ENCODE data around the gene MS4A2.

The MS4A2 gene

DNA sequence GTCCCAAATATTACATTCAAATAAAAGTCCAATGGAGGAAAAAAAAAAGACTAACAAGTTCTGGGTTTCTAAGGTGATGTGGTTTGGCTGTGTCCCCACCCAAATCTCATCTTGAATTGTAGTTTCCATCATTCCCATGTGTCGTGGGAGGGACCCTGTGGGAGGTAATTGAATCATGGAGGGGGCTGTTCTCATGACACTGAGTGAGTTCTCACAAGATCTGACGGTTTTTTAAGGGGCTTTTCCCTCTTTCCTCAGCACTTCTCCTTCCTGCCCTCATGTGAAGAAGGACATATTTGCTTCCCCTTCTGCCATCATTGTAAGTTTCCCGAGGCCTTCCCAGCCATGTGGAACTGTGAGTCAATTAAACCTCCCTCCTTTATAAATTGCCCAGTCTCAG is 7.9 kb upstream of the MS4A2 start:
- no peaks in the 10 kb centered on the region for H3K9me2 ChIP-seq (replicated peaks; ENCODE audit: insufficient read depth, low read length)
- no peak overlapping the region for H3K9ac ChIP-seq (ENCODE audit: low read length)
- H3K4me2 ChIP-seq (ENCODE audit: low read depth, low read length), result no peak overlapping the region
- TF ChIP-seq CTCF (IDR thresholded peaks at IDR 0.05; ENCODE audit: low read length), result no peak
- no peak for TF ChIP-seq EZH2 (optimal IDR thresholded peaks at IDR 0.05; ENCODE audit: low read depth, low read length)
- no peak for TF ChIP-seq EZH2phosphoT487 (IDR thresholded peaks at IDR 0.05; ENCODE audit: low read length)
- H3K4me3 ChIP-seq (ENCODE audit: low read length), result no peak overlapping the region
- no peaks in the 10 kb centered on the region for H3K4me1 ChIP-seq (ENCODE audit: low read length)
- no peaks in the 10 kb centered on the region for H3K79me2 ChIP-seq (ENCODE audit: low read length)
- H4K20me1 ChIP-seq (ENCODE audit: insufficient read depth, low read length), result no peaks in the 10 kb centered on the region
- no peak overlapping the region for H3K27ac ChIP-seq (ENCODE audit: low read length)
- H3K27me3 ChIP-seq (replicated peaks; ENCODE audit: insufficient read depth, low read length), result no peaks in the 10 kb centered on the region
- H3K9me3 ChIP-seq (replicated peaks; ENCODE audit: insufficient read depth, low read length), result no peaks in the 10 kb centered on the region
- no peak overlapping the region for H2AFZ ChIP-seq (ENCODE audit: low read length)
- no peaks in the 10 kb centered on the region for H3F3A ChIP-seq (ENCODE audit: insufficient read depth, low read length)
- no peaks in the 10 kb centered on the region for H3K36me3 ChIP-seq (replicated peaks; ENCODE audit: insufficient read depth, low read length)
- no peak for DNase-seq

DNA sequence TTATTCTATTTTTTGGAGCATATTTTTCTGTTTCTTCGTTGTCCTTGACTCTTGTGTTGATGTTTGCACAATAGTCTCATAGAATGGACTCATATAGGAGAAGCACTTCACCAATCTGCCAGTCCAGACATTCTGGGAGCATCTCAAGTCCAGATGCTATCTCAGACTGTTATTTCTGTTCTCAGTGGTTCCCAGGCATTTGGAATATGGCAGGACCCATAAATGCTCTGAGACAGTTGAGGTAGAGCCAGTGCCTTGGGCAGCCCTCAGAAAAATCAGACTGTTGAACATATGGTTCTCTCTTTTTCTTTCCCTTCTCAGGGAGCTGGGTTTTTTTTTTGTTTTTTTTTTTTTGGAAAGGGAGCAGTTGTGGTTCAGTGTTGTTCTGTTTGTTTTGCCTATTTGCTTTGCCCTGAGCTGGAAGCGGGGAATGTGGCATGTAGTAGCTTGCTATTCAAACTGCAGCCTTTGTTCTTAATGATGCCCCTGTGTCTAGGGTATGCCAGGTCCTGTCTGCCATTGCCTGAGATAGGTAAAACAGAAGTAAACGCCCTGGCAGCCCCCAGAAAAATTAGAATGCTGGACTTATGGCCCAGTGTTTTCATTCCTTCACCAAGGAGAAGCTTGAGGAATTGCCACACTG is 3.7 kb upstream of the MS4A2 start:
- Histone ChIP-seq H3K79me2 (ENCODE audit: low read length) (no peaks in the 10 kb centered on the region), H3K4me1 (ENCODE audit: low read length) (no peaks in the 10 kb centered on the region), H3K9ac (ENCODE audit: low read length) (no peak overlapping the region), H3K27ac (ENCODE audit: low read length) (no peak overlapping the region), H3K4me3 (ENCODE audit: low read length) (no peak overlapping the region), H3K36me3 (replicated peaks; ENCODE audit: insufficient read depth, low read length) (no peaks in the 10 kb centered on the region), H3K27me3 (replicated peaks; ENCODE audit: insufficient read depth, low read length) (no peaks in the 10 kb centered on the region), H3F3A (ENCODE audit: insufficient read depth, low read length) (no peaks in the 10 kb centered on the region), H3K9me3 (replicated peaks; ENCODE audit: insufficient read depth, low read length) (no peaks in the 10 kb centered on the region), H3K4me2 (ENCODE audit: low read depth, low read length) (no peak overlapping the region), H3K9me2 (replicated peaks; ENCODE audit: insufficient read depth, low read length) (no peaks in the 10 kb centered on the region), H4K20me1 (ENCODE audit: insufficient read depth, low read length) (no peaks in the 10 kb centered on the region), H2AFZ (ENCODE audit: low read length) (no peak overlapping the region)
- no peak for TF ChIP-seq EZH2phosphoT487 (IDR thresholded peaks at IDR 0.05; ENCODE audit: low read length)
- no peak for DNase-seq

GRCh38 chr11:60085909-60086308 is 2.6 kb upstream of the MS4A2 start:
- no peak for DNase-seq
- no peaks in the 10 kb centered on the region for H3K27me3 ChIP-seq (replicated peaks; ENCODE audit: insufficient read depth, low read length)
- no peaks in the 10 kb centered on the region for H3K9me3 ChIP-seq (replicated peaks; ENCODE audit: insufficient read depth, low read length)
- H3K27ac ChIP-seq (ENCODE audit: low read length), result no peak overlapping the region
- no peak overlapping the region for H3K9ac ChIP-seq (ENCODE audit: low read length)
- no peak overlapping the region for H3K4me2 ChIP-seq (ENCODE audit: low read depth, low read length)
- no peaks in the 10 kb centered on the region for H3K9me2 ChIP-seq (replicated peaks; ENCODE audit: insufficient read depth, low read length)
- no peaks in the 10 kb centered on the region for H3K79me2 ChIP-seq (ENCODE audit: low read length)
- H3K36me3 ChIP-seq (replicated peaks; ENCODE audit: insufficient read depth, low read length), result no peaks in the 10 kb centered on the region
- no peak for TF ChIP-seq CTCF (IDR thresholded peaks at IDR 0.05; ENCODE audit: low read length)
- no peak for TF ChIP-seq EZH2 (optimal IDR thresholded peaks at IDR 0.05; ENCODE audit: low read depth, low read length)
- no peak for TF ChIP-seq EZH2phosphoT487 (IDR thresholded peaks at IDR 0.05; ENCODE audit: low read length)
- H2AFZ ChIP-seq (ENCODE audit: low read length), result no peak overlapping the region
- no peaks in the 10 kb centered on the region for H3K4me1 ChIP-seq (ENCODE audit: low read length)
- no peaks in the 10 kb centered on the region for H4K20me1 ChIP-seq (ENCODE audit: insufficient read depth, low read length)
- H3K4me3 ChIP-seq (ENCODE audit: low read length), result no peak overlapping the region
- no peaks in the 10 kb centered on the region for H3F3A ChIP-seq (ENCODE audit: insufficient read depth, low read length)

- no peaks in the 10 kb centered on the region for H3K27me3 ChIP-seq (replicated peaks; ENCODE audit: insufficient read depth, low read length)
- TF ChIP-seq EZH2phosphoT487 (IDR thresholded peaks at IDR 0.05; ENCODE audit: low read length), result no peak
- TF ChIP-seq CTCF (IDR thresholded peaks at IDR 0.05; ENCODE audit: low read length), result no peak
- no peak for TF ChIP-seq EZH2 (optimal IDR thresholded peaks at IDR 0.05; ENCODE audit: low read depth, low read length)
- no peaks in the 10 kb centered on the region for H3F3A ChIP-seq (ENCODE audit: insufficient read depth, low read length)
These were observed 1.2 kb upstream of the MS4A2 start for GRCh38 chr11:60087239-60087638.

More at GRCh38 chr11:60087239-60087638, 1.2 kb upstream of the MS4A2 start:
- H3K4me3 ChIP-seq (ENCODE audit: low read length), result no peak overlapping the region
- H3K4me1 ChIP-seq (ENCODE audit: low read length), result no peaks in the 10 kb centered on the region
- no peaks in the 10 kb centered on the region for H3K36me3 ChIP-seq (replicated peaks; ENCODE audit: insufficient read depth, low read length)
- no peaks in the 10 kb centered on the region for H4K20me1 ChIP-seq (ENCODE audit: insufficient read depth, low read length)
- H3K9me2 ChIP-seq (replicated peaks; ENCODE audit: insufficient read depth, low read length), result no peaks in the 10 kb centered on the region
- no peak overlapping the region for H3K27ac ChIP-seq (ENCODE audit: low read length)
- H2AFZ ChIP-seq (ENCODE audit: low read length), result no peak overlapping the region
- H3K9ac ChIP-seq (ENCODE audit: low read length), result no peak overlapping the region
- no peak for DNase-seq
- H3K79me2 ChIP-seq (ENCODE audit: low read length), result no peaks in the 10 kb centered on the region
- H3K9me3 ChIP-seq (replicated peaks; ENCODE audit: insufficient read depth, low read length), result no peaks in the 10 kb centered on the region
- H3K4me2 ChIP-seq (ENCODE audit: low read depth, low read length), result no peak overlapping the region
